ENCODE data around the gene SERPINA12. TPM values are rescaled to one million over a fixed set of nuclear protein-coding genes. Genes with fewer than 3 reads are reported as not detected.

Gene SERPINA12
- total and polyA plus RNA-seq, 10 of the 15 experiments (the other 5 are each of a cell fraction or from before 2014, with no cell fraction given), result not detected

DNA sequence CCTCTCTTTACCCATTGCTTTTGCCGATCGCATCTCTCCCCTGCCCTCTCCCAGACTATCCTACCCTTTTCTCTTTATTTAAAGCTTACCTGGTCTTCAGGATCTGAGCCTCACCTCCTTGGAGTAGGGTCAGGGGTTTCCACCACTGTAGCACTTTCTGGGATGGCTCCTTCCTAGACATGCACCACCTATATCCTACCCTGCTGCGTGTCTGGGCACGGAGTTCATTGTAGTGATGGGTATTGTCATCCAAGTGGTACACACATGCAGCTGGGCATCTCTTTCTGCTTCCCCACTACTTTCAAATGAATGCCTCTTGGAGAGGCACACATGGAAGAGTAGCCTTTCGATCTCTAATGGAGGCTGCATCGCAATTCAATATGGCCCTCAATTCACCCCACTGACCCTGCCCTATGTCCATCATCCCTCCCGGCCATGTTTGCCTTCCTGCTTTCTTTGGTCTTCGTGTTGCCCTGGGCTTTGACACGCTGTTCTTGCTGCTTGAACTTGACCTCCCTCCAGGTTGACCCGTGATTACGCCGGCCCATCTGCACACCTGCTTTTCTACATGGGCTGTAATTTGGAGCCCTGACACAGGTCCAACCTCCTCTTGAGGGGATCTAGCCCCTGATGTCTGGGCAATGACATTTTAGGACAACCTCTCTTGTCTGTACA lies 67.6 kb downstream of the SERPINA12 start:
- ChIA-PET POLR2A (no interaction called here), RAD21 (ENCODE audit: unreplicated experiment) (no interaction called here), SMC1A (ENCODE audit: uncharacterized antibody, unreplicated experiment) (no interaction called here), CTCF (interaction anchor here (1.0 to 1.5 kb wide), 2 partner anchors 44 to 48 kb away, joined by 3 read pairs; no protein-coding TSS in a partner anchor)
- WGBS (ENCODE audit: insufficient coverage, insufficient replicate concordance, low lambda C conversion rate, missing lambda C conversion rate), result 68% methylated on average over 12 of the region's 12 CpGs
- no peaks in the 10 kb centered on the region; the same call in 2 of the 3 replicates for H3K9me3 ChIP-seq (replicated peaks; ENCODE audit: control insufficient read depth, insufficient read depth, low read length)
- TF ChIP-seq MXI1 (IDR thresholded peaks at IDR 0.05; ENCODE audit: low read depth, low read length), result no peak
- TF ChIP-seq, protein P1, sequence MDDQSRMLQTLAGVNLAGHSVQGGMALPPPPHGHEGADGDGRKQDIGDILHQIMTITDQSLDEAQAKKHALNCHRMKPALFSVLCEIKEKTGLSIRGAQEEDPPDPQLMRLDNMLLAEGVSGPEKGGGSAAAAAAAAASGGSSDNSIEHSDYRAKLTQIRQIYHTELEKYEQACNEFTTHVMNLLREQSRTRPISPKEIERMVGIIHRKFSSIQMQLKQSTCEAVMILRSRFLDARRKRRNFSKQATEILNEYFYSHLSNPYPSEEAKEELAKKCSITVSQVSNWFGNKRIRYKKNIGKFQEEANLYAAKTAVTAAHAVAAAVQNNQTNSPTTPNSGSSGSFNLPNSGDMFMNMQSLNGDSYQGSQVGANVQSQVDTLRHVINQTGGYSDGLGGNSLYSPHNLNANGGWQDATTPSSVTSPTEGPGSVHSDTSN (IDR thresholded peaks at IDR 0.05; ENCODE audit: insufficient replicate concordance, low read depth, low read length), result no peak
- TF ChIP-seq POU2F2 (IDR thresholded peaks at IDR 0.05; ENCODE audit: borderline replicate concordance, low read depth, low read length), result no peak
- TF ChIP-seq BHLHE40 (IDR thresholded peaks at IDR 0.05; ENCODE audit: borderline replicate concordance in 1 of 2, low read depth in 2 of 2, low read length in 1 of 2), result no peak
- no peak for TF ChIP-seq BMI1 (IDR thresholded peaks at IDR 0.05; ENCODE audit: borderline replicate concordance)
- no peak for TF ChIP-seq RAD21 (IDR thresholded peaks at IDR 0.05; ENCODE audit: insufficient read depth, low read depth, low read length)
- TF ChIP-seq SIN3A (IDR thresholded peaks at IDR 0.05; ENCODE audit: low read depth, low read length), result no peak
- no peak for TF ChIP-seq SREBF1 (IDR thresholded peaks at IDR 0.05; ENCODE audit: low read length)
- TF ChIP-seq, protein P2, sequence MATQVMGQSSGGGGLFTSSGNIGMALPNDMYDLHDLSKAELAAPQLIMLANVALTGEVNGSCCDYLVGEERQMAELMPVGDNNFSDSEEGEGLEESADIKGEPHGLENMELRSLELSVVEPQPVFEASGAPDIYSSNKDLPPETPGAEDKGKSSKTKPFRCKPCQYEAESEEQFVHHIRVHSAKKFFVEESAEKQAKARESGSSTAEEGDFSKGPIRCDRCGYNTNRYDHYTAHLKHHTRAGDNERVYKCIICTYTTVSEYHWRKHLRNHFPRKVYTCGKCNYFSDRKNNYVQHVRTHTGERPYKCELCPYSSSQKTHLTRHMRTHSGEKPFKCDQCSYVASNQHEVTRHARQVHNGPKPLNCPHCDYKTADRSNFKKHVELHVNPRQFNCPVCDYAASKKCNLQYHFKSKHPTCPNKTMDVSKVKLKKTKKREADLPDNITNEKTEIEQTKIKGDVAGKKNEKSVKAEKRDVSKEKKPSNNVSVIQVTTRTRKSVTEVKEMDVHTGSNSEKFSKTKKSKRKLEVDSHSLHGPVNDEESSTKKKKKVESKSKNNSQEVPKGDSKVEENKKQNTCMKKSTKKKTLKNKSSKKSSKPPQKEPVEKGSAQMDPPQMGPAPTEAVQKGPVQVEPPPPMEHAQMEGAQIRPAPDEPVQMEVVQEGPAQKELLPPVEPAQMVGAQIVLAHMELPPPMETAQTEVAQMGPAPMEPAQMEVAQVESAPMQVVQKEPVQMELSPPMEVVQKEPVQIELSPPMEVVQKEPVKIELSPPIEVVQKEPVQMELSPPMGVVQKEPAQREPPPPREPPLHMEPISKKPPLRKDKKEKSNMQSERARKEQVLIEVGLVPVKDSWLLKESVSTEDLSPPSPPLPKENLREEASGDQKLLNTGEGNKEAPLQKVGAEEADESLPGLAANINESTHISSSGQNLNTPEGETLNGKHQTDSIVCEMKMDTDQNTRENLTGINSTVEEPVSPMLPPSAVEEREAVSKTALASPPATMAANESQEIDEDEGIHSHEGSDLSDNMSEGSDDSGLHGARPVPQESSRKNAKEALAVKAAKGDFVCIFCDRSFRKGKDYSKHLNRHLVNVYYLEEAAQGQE (IDR thresholded peaks at IDR 0.05; ENCODE audit: low read depth, low read length), result no peak
- TF ChIP-seq ETV6 (conservative IDR thresholded peaks at IDR 0.05 in 1 of 2, IDR thresholded peaks at IDR 0.05 in 1 of 2; ENCODE audit: borderline replicate concordance in 1 of 2, low read depth in 1 of 2), result no peak
- TF ChIP-seq, protein P3, sequence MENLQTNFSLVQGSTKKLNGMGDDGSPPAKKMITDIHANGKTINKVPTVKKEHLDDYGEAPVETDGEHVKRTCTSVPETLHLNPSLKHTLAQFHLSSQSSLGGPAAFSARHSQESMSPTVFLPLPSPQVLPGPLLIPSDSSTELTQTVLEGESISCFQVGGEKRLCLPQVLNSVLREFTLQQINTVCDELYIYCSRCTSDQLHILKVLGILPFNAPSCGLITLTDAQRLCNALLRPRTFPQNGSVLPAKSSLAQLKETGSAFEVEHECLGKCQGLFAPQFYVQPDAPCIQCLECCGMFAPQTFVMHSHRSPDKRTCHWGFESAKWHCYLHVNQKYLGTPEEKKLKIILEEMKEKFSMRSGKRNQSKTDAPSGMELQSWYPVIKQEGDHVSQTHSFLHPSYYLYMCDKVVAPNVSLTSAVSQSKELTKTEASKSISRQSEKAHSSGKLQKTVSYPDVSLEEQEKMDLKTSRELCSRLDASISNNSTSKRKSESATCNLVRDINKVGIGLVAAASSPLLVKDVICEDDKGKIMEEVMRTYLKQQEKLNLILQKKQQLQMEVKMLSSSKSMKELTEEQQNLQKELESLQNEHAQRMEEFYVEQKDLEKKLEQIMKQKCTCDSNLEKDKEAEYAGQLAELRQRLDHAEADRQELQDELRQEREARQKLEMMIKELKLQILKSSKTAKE (IDR thresholded peaks at IDR 0.05; ENCODE audit: low read depth, poor library complexity, severe bottlenecking), result no peak
- TF ChIP-seq ZNF217 (IDR thresholded peaks at IDR 0.05), result no peak
- no peak for TF ChIP-seq EGR1 (IDR thresholded peaks at IDR 0.05; ENCODE audit: borderline replicate concordance in 1 of 2, low read depth in 2 of 2, low read length in 2 of 2)
- H3K4me1 ChIP-seq (ENCODE audit: control insufficient read depth, insufficient read depth, low read length), result no peaks in the 10 kb centered on the region
- H3K27ac ChIP-seq (ENCODE audit: control insufficient read depth, insufficient read depth), result no peak overlapping the region
- in situ Hi-C loops (cut with MboI), result no loop called here
- intact Hi-C loops (cut with micrococcal nuclease; ENCODE audit: unreplicated experiment), result no loop called here
- no peak overlapping the region for H3K4me3 ChIP-seq
- H3K4me2 ChIP-seq (ENCODE audit: control insufficient read depth, insufficient read depth), result no peak overlapping the region
- BruUV-seq (replicated peaks), result no TSS peak
- H4K20me1 ChIP-seq (ENCODE audit: control insufficient read depth, insufficient read depth), result no peaks in the 10 kb centered on the region
- no peak overlapping the region for H2AFZ ChIP-seq (ENCODE audit: control insufficient read depth, low read depth, low read length)
- ATAC-seq, result no peak
- no peak overlapping the region for H3K9ac ChIP-seq (ENCODE audit: control insufficient read depth, insufficient read depth, low read length)
- no peak for FAIRE-seq
- no peaks in the 10 kb centered on the region; a peak in 1 of 4 replicates for H3K27me3 ChIP-seq (replicated peaks in 1 of 2; ENCODE audit: control insufficient read depth in 2 of 2, insufficient read depth in 2 of 2, low read length in 1 of 2)
- H3K79me2 ChIP-seq (ENCODE audit: control insufficient read depth, insufficient read depth, low read length), result no peaks in the 10 kb centered on the region
- DNase-seq (ENCODE audit: low read depth, low spot score), result no peak
- no peaks in the 10 kb centered on the region for H3K36me3 ChIP-seq (ENCODE audit: control insufficient read depth in 2 of 2, insufficient read depth in 2 of 2, low read length in 1 of 2)

Data from GM12878 (cell line).